T-helper 1 cell treated with Interleukin-12 subunit alpha and Interleukin-12 subunit beta and Interleukin-4 antibody, amounts not matched to agents 30 ng/mL and 1 ng/mL, for 36 hours (primary cell): ENCODE measurements around the gene SLC18A2. TPM values are rescaled to one million over a fixed set of nuclear protein-coding genes. Genes with fewer than 3 reads are reported as not detected.
"Not testable (repeated sequence)": the region's sequence is repeated elsewhere in the genome, so short reads cannot be mapped to it uniquely, and the experiment has no call there.

Experiments used
- intact Hi-C: fragments of 100-400 bp; cut with micrococcal nuclease; formaldehyde crosslinking; loops from one replicate; pipeline ENCODE4 v1.15.1; 2024
- total RNA-seq: library from RNA; stranded (reverse); gene quantifications from 2 replicates; pipeline ENCODE4 v1.2.3, GENCODE V29; 2022

The SLC18A2 gene
- not detected in 2 replicates for total RNA-seq

DNA sequence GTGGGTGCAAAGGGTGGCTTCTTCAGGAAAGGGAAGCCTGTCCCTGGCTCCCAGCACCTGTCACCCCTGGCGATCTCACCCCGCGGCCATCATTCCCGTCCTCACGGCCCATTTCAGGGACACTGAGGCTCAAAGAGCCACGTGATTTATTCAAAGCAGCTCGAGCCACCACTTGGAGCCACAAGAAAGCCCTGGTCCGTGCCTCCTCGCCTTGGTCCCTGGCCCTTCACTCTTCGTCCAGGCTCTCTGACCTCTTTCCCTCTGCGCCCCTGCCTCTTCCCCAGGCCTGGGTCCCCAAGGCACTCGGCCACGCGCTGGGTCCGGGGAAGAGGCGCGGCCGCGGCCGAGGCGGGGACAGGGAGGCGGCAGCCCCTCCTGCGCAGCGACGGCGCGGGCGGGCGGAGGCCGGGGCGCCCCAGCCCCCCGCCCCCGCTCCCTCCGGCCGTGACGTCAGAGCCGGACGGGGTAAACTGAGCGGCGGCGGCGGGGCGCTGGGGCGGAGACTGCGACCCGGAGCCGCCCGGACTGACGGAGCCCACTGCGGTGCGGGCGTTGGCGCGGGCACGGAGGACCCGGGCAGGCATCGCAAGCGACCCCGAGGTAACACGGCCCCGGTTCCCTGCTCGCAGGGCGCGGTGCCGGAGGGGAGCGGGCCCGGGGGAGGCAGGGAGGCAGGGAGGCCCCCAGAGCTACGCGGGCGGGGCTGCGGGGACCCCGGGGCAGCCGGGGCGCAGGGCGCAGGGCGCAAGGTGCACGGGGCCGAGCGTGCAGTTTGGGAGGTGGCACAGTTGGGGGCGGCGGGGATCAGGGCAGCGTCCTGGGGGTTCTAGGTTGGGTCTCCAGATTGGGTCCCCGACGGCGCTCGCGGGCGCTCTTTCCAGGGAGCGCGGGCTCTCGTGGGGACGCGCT, at the start of gene SLC18A2:
Gene SLC18A2 (plus strand): TSS at position 494 of the 909 bp plus-strand sequence. CDS start 580 bp downstream, outside the sequence.
- intact Hi-C loops: no loop called here

DNA sequence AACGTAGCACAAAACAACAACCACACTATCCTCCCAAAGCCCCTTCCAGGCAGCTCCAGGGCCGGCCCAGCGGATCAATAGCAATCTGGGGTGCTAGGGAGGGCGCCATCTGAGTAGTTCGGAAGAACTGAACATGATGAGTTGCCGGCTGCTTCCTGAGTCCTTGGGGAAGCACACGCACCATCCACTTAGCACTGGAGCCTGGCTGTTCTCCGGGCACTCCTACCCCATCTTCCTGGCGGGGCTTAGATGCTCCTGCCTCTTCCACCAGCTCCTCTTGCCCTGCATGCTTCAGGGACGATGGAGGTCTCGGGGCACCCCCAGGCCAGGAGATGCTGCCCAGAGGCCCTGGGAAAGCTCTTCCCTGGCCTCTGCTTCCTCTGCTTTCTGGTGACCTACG, 43.7 kb upstream of the SLC18A2 start, which contains the start of gene KCNK18:
Gene KCNK18 (plus strand): TSS at position 301 of the 400 bp plus-strand sequence. CDS start 0 bp downstream, at position 301.
- intact Hi-C loops: no loop called here

DNA sequence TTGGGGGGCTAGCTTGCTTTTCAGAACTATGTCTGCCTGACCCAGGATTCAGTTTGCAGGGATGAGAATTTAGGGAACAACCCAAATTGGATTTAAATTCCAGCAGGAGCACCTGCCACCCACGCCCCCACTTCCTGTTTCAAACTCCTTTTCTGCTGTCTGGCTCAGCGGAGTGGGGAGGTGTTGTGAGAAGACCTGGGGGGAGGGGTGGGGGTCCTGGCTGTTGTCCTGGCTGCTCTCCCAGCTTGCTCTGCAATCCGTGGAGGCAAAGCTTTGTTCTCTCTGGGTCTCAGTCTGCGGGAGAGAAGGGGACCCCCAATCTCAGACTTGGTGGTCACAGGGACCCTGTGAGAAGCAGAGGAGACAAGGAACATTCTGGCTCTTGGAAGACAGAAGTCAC, 42.8 kb upstream of the SLC18A2 start:
- intact Hi-C loops: no loop called here

DNA sequence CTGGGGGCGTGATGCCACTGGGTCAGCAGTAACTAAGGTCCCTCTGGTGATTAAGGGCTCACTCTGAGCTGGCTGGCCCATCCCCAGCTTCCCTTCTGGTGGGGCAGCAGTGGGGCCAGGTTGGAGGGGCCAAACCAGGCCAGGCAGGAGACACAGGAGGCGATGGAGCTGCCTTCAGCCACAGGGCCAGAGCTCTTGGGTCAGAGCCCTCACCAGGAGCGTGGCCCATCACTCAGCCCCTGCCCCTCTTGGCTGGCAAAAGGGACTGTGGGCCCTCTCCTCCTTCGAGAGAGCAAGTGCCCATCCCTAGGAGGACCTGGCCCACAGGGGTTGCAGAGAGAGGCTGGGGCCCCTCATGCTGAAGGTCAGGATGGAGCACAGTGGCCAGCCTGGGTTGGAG, 39.1 kb upstream of the SLC18A2 start:
- intact Hi-C loops: no loop called here

DNA sequence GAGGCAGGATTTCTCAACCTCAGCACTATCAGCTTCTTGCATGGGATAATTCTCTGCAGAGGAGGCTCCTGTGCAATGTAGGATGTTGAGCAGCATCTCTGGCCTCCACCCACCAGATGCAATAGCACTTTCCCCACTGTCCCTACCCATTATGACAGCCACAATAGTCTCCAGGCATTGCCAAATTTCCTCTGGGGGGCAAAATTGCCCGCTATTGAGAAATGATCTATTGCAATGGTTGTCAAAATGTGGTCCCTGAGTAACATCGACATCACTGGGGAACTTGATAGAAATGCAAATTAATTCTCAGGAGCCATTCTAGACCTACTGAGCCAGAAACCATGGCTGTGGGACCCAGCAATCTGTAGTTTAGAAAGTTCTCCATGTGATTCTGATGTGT, 36.6 kb upstream of the SLC18A2 start:
- intact Hi-C loops: no loop called here

DNA sequence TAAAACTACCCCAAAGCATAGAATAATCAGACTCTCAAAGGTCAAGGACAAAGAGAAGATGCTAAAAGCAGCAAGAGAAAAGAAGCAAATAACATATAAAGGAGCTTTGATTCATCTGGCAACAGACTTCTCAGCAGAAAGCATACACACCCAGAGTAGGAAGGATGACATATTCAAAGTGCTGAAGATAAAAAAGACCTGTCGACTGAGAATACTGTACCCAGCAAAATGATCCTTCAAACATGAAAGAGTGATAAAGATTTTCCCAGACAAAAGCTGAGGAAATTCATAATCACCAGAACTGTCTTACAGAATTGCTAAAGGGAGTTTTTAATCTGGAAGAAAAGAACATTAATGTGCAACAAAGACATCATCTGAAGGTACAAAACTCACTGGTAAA, 28.7 kb upstream of the SLC18A2 start:
- intact Hi-C loops: no loop called here

DNA sequence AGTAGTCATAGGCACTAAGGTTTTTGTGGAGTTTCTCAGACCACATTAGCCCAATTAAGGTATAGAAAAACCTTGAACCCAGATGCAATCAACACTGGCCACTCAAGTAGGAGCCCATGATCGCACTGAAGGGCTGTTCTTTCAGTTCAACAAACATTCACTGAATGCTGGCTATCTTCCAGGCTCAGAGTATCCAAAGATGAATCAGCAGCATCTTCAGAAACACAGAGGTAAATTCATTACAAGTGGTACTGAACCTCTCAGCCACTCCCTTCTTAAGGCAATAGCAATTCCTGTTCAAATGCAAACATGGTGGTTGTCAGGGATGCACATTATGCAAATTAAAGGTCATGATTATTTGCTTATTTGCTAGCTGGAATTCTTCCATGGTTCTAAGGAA, 26.5 kb upstream of the SLC18A2 start:
- intact Hi-C loops: no loop called here

DNA sequence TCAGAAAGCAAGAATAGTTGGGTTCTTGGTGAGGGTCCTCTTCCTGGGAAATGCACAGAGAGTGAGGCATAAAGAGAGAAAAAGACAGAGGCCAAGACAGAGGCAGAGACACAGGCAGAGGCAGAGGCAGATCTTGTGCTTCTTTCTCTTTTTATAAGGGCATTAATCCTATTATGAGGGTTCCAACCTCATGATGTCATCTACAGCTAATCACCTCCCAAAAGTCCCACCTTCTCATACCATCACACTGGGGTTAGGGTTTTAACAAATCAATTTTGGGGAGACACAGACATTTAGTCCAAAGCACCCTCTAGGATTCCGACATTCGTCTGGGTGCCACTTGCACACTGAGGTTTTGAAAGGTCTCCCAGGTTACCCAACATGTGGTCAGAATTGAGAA, 25.8 kb upstream of the SLC18A2 start:
- intact Hi-C loops: no loop called here

DNA sequence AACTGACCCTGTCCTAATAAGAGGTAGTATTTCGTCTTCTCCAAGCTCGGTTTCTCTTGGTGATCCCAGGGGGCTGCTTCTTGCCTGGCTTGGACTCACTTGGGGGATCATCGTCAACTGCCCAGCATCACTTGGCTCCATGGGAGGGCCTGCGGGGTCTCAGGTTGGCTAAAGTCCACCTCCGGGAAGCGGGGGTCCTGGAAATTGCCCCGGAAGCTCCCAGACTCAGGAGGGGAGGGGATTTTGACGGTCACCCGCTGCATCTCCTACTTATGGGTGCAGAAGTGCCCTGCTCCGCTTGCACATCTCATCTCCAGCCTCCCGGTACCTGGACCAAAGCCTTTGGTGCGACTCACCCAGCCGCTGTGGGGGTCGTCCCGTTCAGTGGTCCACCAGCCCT, 24.9 kb upstream of the SLC18A2 start:
- intact Hi-C loops: loop anchor here (1.0 kb wide), 2 partner anchors 158 to 1025 kb away; no protein-coding TSS in a partner anchor

DNA sequence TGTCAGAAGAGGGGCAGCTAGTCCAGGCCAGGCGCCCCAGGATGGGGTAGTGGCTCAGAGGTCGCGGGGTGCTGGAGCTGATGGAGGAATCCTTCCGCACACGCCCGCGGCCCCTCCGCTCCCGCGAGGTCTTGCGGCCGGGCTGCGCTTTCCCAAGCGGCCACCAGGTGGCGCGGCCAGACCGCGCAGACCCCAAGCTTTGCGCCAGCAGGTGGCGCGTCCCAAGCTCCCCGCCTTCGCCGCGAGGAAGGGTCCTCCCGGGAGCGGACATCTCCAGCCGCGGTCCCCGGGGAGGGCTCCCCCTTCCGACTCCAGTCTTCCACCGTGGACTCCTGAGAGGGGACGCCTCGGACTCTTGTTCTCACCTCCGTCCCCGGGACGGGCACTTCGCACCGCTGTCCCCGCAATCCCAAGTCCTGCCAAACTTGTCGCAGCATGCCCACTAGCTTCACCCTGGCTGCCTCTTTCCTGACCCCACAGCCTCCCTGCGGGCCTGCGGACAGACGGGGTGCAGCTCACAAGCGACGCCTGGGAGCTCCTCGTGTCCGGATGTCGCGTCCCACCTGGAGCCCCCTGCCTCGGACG, 24.2 kb upstream of the SLC18A2 start:
- intact Hi-C loops: loop anchor here (1.0 kb wide), 3 partner anchors 104 to 1025 kb away; no protein-coding TSS in a partner anchor

DNA sequence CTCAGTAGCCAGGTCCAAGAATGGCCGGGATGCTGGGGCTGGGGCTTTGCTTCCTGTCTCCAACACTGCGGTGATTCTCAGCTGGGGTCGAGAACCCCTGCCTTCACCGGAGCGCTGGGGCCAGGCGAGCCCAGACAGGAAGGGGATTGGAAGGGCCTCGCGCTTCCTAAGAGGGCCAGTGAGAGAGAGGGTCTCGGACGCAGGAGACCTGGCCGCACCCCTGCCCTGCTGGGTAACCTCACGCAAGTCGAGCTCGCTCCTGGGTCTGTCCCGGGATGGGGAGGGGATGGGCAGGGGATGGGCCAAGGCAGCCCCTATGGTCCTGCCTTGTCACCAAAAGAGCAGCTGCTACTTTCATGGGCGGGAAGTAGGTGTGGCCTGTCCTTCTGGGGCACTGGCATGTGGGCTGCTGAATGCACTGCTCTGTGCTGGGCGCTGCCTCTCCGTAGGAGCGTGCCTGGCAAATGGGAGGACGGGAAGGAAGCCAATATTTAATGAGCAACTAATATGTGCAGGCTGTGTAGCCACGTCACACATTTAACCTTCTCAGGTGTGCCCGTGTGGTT, 23.6 kb upstream of the SLC18A2 start:
- intact Hi-C loops: loop anchor here (1.0 kb wide), 1 partner anchor 103 kb away; no protein-coding TSS in a partner anchor

DNA sequence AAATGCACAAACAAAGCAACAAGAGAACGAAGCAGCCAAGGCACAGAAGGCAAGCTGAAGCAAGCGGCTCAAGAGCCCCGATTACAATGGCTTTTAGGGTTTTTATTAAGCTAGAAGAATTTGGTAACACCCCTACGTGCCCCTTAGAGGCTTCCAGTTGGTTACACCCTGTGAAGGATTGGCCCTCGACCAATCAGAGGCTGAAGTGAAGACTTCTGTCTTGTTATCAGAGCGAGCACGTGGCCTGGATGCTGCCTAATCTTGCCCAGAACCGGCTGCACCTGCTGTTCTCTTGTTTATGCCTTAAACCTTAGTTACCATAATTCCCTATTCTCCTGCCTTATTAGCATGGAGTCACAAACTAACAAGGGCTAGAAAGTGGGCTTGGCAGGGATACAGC, 22.3 kb upstream of the SLC18A2 start:
- intact Hi-C loops: no loop called here

DNA sequence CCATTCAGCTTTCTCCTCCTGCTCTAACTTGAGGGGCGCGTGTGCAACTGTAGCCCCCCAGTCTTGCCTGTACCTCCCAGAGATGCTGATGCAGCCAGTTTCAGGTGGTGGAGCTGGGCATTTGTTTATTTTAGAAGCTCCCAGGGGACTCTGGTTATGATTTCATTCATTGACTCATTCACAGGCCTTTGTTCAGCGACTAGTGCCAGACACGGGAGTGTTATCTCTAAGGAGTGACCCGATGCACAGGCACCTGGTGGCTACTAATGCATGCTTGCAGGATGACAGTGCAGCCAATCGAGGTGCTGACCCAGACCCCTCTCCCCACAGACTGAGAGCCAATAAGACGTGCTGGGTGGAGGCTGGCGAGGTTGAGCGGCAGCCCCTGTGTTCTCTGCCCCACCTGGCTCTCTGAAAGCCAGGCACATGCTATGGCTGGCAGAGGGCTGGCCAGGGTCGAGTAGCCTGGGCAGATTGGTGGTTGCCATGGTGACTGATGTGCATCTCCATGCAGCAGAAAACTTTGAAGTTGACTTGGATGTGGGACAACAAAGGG, 19.7 kb upstream of the SLC18A2 start:
- intact Hi-C loops: no loop called here

DNA sequence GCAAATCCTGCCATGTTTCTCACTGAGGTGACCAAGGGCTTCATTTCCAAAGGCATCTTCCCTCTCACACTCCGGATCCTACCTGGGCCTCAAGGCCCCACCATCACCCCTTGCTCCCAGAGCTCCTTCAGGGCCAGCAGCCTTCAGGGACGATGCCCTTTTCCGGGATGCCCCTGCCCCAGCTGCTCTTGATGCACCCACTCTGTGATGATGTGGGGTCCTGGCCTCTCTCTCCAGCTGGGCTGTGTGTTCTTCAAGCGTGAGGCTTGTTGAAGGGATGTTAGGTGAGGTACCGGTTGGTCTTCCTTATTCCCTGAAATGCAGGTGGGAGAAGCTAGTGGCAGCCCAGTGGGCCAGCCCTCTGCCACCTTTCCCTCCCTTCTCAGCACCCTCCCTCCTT, 18.4 kb upstream of the SLC18A2 start:
- intact Hi-C loops: no loop called here

DNA sequence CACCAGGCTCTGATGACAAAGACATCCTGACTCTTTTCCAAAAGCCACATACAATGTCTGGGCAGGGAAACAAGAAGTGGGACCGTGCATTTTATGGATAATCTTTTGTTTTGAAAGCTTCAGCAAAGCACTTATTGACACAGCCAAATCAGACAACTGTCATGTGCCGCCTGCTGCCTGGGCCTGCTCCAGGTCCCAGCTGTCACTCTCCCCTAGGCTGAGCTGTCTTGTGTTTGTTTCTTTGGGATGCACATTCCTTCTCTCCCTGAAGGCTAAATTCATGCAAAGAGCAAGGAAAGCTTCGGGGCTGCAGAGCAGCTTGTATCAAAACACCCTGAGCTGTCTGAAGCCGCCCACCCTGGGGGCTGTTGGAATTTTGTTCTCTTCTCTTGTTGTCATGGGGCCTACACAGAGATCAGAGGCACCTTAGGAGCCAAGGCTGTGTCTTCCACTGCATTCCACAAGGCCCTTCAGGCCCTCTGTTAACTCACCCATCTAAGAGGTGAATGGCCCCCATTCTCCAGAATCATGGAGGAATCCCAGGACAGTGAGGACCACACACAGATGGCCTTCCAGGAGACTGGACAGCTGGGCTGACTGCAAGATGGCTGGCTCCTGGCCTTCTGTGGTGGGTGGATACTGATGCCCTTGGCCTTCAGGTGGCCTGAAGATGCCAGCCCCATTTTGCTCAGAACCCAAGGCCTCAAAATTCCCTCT, 17.8 kb upstream of the SLC18A2 start:
- intact Hi-C loops: no loop called here

DNA sequence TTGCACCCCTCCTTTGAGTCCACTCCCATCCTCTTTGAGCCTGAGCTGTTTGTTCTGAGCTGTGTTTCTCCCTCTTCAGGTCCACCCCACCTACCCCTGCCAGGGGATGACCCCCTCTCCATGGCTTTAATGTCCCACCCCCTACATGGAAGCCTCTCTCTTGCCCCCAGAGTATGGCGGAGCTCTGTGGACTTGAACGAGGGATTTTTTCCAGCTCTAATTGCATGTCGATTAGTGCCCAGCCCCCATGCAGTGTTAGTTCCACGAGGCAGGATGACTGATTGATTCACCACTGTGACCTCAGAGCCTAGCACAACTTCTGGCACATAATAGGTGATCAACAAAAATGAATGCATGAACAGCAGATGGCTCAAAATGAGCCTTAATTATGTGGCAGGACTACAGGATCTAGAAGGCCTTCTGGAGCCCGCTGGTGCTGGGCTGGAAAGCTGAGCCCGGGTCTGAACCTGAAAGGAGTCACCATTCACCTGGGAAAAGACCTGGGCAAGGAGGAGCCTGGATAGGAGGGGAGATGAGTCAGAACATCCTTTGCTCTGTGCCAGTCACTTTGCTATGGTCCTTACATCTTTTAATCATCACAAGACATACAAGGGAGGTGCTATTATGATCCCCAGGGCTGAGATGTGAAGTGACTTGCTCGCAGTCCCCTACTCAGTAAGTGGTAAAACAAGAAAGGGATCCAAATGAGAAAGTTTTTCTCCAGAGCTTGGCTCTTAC, 17.1 kb upstream of the SLC18A2 start:
- intact Hi-C loops: no loop called here

DNA sequence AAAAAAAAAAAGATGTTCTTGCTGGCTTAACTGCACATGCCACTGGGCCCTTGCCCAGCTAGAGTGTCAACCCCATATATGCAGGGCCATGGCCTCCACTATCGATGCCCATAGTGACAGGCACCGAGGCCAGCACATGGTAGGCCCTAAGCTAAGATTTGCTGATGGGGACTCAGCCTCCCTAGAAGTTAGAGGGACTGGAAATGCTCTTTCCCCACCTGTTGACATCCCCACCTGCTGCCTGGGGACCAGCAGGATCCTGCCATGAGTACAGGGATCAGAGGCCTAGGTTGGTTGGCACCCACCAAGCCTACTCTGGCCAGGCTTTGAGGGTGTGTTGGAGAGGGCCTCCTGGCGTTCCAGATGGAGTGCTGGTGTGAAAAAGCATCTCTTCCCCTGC, 16.0 kb upstream of the SLC18A2 start:
- intact Hi-C loops: no loop called here

DNA sequence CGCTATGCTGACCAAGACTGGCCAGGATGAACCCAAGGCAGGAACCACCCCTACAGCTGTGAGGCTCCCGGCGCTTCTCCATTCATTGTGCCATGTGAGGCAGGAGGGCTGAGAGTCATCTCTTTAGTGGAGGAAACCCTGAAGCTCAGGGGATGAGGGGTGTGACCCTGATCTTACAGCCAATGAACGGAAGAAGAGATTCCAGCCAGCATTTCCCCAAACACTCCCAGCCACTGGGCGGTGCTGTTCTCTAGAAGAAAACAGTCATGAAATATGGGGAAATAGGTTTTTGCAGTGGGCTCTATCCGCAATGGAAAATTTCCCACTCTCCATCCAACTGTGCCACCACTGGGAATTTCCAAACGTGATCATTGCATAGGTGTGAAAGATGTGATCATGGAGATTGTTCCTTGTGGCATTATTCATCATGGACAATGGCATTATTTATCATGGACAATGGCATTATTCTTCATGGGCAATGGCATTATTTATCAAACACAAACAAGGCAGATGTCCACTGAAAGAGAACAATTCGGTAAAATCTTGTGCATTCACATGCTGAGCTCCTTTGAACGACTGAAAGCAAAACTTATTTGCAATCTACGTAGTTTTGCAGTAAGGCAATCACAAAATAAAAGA, 14.0 kb upstream of the SLC18A2 start:
- intact Hi-C loops: no loop called here

DNA sequence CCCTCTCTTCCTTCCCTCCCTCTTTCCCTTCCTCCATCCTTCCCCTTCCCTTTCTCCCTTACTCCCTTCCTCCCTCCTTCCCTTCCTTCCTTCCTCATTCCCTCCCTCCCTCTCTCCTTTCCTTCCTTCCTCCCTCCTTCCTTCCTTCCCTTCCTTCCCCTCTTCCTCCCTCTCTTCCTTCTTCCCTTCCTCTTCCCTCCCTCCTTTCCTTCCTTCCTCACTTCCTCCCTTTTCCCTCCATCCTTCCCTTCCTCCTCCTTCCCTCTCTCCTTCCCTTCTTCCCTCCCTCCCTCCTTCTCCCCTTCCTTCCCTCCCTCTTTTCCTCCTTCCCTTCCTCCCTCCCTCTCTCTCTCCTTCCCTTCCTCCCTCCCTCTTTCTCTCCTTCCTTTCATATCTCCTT, 12.7 kb upstream of the SLC18A2 start:
- intact Hi-C loops: no loop called here

DNA sequence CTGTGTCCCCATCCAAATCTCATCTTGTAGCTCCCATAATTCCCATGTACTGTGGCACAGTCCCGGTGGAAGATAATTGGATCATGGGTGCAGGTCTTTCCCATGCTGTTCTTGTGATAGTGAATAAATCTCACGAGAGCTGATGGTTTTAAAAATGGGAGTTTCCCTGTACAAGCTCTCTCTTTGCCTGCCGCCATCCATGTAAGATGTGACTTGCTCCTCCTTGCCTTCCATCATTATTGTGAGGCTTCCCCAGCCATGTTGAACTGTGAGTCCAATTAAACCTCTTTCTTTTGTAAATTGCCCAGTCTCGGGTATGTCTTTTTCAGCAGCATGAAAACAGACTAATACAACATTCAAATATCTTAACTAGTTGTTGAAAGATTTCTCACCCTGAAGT, 10.8 kb upstream of the SLC18A2 start:
- intact Hi-C loops: not testable (repeated sequence)
